GM21717 (cell line): Measurements from ENCODE around the gene ZBTB39.
"Not testable (repeated sequence)": the region's sequence is repeated elsewhere in the genome, so short reads cannot be mapped to it uniquely, and the experiment has no call there.

ENCODE experiments used
- ATAC-seq: cut with Tn5 transposase; IDR thresholded peaks from one replicate; pipeline ENCODE4 v1.9.1; 2021; ENCODE audit warnings: mild to moderate bottlenecking, moderate library complexity; ENCODE audit not compliant: unreplicated experiment

The ZBTB39 gene

DNA sequence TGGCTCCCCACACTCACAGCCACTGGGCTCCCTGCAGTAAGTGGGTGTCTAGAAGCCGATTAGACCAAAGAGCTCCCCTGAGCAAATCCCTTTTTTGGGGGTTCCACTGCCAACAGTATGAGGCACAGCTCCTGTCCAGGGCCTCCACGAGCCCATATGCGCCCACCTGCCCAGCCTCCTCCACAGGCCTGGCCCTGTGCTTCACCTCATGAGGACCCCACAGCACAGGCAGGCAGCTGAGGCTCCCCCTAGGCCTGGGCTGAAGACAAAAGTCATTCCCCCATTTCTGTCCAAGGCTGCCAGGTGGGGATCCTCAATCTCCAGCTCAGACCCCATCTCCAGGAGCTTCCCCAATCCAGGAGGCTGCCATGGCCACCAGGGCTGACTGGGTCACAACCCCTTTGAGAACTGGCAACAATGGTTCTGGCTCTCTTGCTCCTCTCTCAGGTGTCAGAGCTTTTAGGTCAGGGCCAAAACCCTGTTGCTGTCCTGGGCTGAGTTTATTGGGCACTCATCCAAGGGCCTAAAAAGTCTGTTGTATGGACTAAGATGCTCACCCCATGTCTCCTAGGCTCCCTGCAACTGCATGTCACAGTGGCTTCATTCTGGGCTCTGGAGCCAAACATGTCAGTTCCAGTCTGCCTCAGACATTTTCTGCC, 23.6 kb downstream of the ZBTB39 start:
- ATAC-seq, result not testable (repeated sequence)

DNA sequence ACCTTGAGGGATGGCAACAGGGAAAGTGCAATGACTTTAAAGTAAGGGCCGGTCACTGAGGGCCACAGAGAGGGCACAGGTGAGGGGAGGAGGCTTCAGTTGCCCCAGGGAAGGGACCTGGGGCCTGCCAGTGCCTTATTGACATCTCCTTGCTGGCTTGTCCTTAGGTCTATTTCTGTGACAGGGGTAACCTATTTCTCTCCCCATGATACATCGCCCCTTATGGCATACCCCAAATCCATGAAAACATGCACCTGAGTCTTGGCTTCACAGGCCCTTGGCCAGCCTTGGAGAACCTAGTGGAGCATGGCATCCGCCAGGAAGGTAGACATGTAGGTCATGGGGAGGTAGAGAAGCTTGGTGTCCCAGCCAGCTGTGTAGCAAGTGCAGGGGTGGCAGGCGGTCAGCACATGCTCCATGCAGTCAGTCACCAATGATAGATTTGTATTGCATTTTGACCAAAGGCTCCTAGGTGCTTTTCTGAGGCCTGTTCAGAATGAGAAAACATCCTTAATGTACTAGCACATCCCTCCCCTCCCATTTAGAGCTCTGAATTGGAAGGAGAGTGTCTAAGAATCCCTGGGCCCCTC, 25.3 kb downstream of the ZBTB39 start:
- ATAC-seq, result no peak

DNA sequence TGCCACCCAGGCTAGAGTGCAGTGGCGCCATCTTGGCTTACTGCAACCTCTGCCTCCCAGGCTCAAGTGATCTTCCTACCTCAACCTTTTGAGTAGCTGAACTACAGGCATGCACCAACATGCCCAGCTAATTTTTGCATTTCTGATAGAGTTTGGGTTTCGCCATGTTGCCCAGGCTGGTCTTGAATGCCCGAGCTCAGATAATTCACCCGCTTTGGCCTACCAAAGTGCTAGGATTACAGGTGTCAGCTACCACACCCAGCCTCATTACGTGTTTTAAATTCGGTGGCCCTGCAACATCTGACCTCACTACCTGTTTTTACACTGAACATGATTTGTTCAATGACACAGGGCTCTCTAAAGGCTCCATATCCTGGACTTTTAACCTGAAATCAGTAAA, 26.1 kb downstream of the ZBTB39 start:
- no peak for ATAC-seq

DNA sequence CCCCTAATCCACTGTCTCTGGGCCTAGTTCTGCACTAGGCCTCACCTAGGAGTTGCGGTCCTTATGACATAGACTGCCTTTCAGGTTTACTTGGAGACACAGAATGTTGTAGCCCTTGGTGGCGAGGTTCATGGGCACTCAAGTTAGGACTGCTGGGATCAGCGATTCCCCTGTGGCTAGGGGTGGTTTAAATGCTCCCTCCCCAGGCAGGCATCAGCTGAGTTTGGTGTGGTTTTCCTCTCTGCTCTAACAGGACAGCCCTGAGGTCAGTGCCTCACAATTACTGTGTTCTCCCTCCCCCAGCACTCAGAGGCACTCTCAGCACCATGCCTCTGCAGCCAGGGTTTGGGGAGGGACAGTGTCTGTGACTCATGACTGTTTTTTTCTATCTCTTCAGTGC, 26.7 kb downstream of the ZBTB39 start:
- no peak for ATAC-seq

DNA sequence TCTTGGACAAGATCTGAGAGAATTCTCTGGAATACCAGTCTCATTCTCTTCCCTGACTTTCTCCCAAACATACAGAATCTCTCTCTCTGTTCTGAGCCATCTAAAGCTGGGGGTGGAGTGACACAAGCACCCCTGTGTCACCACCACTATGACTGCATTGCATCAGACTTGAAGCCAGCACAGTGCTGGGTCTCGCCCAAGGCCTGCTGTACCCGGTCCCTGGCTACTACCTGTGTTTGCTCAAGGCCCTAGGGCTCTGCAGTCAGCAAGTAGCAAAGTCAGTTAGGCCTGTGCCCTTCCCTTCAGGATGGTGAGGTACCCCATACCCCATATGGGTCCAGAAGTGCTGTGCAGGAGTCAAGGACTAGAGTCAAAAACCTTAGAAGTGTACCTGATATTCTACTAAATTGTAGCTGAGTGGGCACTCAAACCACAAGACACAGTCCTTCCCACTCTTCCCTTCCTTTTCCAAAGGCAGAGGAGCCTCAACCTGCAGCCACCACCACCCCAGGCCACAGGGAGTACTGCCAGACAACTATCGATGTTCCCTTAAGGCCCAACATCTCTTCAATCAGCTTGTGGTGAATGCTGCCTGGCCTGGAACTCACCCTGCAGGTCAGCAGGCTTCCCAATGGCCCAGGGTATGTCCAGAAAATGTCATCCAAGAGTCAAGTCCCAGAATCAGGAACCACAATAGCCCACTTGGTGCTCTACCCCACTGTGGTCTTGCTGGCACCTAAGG, 27.8 kb downstream of the ZBTB39 start:
- ATAC-seq, result no peak

DNA sequence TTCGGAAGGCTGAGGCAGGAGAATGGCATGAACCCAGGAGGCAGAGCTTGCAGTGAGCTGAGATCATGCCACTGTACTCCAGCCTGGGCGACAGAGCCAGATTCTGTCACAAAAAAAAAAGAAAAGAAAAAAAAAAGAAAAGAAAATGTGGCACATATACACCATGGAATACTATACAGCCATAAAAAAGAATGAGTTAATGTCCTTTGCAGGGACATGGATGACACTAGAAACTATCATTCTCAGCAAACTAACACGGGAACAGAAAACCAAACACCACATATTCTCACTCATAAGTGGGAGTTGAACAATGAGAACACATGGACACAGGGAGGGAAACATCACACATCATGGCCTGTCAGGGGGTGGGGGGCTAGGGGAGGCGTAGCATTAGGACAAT, 29.0 kb downstream of the ZBTB39 start:
- not testable (repeated sequence) for ATAC-seq

DNA sequence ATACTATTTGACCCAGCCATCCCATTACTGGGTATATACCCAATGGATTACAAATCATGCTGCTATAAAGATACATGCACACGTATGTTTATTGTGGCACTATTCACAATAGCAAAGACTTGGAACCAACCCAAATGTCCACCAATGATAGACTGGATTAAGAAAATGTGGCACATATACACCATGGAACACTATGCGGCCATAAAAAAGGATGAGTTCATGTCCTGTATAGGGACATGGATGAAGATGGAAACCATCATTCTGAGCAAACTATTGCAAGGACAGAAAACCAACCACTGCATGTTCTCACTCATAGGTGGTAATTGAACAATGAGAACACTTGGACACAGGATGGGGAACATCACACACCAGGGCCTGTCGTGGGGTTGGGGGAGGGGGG, 32.1 kb downstream of the ZBTB39 start:
- not testable (repeated sequence) for ATAC-seq

DNA sequence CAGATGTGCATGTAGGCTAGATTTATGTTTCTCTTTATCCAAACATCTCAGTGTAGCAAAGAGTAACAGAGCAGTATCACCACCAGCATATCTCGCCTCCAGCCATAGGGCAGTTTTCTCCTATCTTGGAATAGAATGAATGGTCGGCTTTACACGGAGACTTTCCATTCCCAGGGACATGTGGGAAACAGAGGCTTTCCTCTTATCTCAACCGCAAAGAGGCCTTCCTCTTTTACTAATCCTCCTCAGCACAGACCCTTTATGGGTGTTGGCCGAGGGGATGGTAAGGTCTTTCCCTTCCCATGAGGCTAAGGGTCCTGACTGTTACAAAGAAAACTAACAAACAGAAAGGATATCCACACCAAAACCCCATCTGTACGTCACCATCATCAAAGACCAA, 37.4 kb downstream of the ZBTB39 start:
- ATAC-seq, result not testable (repeated sequence)

DNA sequence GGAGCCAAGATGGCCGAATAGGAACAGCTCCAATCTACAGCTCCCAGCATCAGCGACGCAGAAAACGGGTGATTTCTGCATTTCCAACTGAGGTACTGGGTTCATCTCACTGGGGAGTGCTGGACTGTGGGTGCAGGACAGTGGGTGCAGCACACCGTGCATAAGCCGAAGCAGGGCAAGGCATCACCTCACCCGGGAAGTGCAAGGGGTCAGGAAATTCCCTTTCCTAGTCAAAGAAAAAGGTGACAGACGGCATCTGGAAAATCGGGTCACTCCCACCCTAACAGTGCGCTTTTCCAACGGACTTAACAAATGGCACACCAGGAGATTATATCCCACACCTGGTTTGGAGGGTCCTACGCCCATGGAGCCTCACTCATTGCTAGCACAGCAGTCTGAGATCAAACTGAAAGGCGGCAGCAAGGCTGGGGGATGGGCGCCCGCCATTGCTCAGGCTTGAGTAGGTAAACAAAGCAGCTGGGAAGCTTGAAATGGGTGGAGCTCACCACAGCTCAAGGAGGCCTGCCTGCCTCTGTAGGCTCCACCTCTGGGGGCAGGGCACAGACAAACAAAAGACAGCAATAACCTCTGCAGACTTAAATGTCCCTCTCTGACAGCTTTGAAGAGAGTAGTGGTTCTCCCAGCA, 40.2 kb downstream of the ZBTB39 start:
- not testable (repeated sequence) for ATAC-seq

DNA sequence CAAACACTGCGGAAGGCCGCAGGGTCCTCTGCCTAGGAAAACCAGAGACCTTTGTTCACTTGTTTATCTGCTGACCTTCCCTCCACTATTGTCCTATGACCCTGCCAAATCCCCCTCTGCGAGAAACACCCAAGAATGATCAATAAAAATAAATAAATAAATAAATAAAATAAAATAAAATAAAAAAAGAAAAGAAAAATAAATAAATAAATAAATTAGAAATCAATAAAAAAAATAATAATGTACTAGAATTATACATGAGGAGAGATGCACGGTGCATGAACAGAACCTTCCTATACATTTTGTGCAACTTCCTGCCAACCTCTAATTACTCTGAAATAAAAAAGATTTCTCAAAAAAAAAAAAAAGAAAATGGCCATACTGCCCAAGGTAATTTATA, 41.2 kb downstream of the ZBTB39 start:
- ATAC-seq, result not testable (repeated sequence)

DNA sequence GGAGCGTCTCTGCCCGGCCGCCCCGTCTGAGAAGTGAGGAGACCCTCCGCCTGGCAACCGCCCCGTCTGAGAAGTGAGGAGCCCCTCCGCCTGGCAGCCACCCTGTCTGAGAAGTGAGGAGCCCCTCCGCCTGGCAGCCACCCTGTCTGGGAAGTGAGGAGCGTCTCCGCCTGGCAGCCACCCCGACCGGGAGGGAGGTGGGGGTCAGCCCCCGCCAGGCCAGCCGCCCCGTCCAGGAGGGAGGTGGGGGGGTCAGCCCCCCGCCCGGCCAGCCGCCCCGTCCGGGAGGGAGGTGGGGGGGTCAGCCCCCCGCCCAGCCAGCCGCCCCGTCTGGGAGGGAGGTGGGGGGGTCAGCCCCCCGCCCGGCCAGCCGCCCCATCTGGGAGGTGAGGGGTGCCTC, 42.8 kb downstream of the ZBTB39 start:
- not testable (repeated sequence) for ATAC-seq

DNA sequence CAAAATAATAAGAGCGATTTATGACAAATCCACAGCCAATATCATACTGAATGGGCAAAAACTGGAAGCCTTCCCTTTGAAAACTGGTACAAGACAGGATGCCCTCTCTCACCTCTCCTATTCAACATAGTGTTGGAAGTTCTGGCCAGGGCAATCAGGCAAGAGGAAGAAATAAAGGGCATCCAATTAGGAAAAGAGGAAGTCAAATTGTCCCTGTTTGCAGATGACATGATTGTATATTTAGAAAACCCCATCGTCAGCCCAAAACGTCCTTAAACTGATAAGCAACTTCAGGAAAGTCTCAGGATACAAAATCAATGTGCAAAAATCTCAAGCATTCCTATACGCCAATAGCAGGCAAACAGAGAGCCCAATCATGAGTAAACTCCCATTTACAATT, 44.1 kb downstream of the ZBTB39 start:
- not testable (repeated sequence) for ATAC-seq

DNA sequence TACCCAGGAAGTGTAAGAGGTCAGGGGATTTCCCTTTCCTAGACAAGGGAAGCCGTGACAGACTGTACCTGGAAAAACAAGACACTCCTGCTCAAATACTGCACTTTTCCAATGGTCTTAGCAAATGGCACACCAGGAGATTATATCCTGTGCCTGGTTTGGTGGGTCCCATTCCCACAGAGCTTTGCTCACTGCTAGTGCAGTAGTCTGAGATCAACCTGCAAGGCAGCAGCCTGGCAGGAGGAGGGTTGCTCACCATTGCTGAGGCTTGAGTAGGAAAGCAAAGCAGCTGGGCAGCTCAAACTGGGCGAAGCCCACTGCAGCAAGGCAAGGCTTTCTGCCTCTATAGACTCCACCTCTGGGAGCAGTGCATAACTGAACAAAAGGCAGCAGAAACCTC, 47.9 kb downstream of the ZBTB39 start:
- ATAC-seq, result no peak

DNA sequence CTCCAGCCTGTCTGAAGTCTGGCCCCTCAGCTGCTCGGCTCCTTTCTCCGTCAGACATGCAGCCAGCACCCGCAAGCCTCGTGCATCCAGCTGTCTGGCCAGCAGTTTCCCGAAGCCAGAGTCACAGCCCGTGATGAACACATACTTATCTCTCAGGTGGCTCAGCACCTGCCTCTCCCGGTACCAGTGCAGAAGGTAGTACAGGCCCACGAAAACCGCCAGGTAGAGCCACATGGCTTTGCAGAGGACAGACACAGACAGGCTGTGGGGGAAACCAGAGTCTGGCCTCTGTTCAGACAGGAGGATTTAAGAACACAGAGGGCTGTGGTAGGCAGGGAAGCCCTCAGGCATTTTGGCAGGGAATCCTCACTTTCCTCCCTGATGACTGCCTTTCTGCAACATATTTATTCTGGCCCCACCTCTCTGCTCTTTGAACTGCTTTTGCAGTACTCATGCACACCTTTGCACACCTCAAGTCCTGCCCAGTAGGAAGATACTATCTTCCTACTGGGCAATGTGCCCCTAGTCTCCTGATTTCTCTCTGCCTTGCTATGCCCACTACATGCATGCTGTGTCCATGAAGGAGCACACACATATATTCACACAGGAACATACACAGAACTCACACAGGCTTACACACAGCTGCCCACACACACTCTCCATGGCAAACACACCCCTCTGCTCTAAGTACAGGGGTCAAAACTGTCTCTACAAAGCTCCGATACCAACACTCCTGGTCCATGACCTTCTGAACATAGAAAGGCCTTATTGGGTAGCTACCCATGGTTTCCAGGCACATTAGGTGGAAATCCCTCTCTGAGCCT, 48.9 kb downstream of the ZBTB39 start, which contains the start of gene RDH16:
Gene RDH16 (minus strand): TSS at position 380 of the 824 bp plus-strand sequence. CDS start 146 bp downstream, at position 234.
- no peak for ATAC-seq

DNA sequence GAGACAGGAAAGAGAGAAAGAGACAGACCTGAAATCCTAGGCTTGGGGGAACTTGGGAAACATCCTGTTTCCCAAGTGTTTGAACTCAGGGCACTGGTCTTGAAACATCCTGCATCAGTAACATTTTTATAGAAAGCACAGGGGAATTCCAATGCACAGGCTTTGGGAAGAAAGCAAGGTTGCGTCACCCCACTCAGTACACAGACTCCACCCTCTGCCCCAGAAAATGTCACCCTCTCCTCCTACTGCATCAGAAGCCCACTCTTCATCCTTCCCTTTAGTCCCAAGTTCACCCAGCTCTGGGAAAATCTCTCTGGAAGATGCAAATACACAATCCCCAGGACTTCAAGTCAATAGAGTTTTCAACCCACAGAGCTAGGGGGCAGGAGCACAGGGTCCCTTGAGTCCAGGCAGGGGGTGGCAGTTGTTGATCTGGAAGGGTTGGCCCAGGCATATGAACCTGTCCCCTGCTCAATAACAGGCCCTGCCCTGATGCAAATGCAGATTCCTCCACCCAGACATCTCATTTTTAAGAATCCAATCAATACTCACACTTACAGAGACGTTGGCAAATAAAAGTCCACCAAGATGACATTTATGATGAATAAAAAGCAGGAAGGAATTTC, 50.6 kb downstream of the ZBTB39 start:
- no peak for ATAC-seq

DNA sequence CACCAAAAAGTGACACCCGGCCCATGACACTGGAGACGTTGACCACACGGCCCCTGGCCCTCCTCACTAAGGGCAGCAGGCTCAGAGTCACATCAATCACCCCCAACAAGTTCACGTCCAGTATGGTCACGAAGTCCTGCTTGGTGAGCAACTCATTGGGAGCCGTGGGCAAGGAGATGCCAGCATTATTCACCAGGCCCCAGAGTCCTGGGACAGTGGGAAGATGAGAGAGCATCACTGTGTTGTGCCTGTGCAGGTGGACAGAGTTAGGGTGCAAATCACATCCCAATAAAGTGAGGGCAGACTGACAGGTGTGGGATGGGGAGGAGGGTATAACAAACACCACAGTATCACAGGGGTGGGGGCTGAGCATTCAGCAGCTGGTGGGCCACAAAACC, 51.4 kb downstream of the ZBTB39 start:
- no peak for ATAC-seq

DNA sequence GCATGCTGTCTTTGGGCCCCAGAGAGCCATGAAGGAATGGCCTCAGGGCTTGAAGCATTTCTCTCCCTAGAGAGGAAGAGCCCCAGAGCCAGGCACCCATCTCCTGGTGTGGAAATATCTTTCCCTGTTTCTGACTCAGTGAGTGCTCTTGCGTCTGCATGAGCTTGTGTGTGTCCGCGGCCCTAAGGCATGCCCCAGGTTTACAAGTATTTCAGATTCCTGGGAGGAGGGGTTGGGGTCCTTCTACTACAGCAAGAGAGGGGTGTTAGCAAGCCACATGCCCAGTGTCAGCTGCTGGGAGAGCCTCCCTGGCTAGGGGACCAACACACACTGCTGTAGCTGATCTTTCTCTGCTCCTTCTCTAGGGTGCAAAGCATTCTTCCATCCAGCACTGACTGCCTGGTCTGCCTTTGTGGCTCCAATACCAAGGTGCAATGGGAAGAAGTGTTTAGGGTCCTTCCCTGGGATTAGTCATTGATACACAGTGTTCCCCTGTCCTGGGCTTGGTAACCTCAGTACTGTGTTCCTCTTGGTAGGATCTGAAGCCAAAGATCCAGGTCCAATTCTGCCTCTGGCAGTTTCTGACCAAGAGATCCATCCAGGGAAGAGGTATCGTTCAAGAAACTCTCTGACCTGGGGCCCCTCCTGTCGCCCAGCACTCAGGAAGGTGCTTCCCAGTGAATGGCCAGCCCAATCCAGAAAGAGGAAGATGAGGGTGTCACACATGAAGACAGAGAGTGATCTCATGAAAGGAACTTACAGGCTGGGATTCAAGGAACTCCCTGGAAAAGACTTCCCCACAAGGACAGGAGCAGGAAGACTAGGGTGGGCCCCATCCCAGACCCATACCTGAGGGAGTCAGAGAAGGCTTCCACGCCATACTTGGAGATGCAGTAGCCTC, 52.0 kb downstream of the ZBTB39 start:
- no peak for ATAC-seq

DNA sequence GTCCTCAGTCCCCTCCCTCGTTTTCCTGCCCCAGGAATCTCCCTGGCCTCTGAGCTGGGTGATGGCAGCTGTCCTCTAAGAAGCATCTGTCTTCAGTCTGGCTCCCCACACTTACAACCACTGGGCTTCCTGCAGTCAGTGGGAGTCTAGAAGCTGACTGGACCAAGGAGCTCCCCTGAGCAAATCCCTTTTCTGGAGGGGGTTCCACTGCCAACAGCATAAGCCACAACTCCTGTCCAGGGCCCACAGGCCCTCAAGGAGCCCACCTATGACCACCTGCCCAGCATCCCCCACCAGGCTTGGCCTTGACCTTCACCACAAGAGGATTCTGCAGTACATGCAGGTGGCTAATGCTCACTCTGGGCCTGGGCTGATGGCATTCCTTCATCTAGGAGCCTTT, 53.0 kb downstream of the ZBTB39 start:
- ATAC-seq, result no peak
